Activated T-helper 2 cell treated with anti-CD3 and anti-CD28 coated beads, Interferon-gamma antibody, Interleukin-2, Interleukin-4, amounts not matched to agents 10 μg/mL and 5 μg/mL and 100 μg/mL, durations not matched to agents 14 hours and 24 hours and 36 hours (primary cell): ENCODE measurements around the gene KDM2A. TPM values are rescaled to one million over a fixed set of nuclear protein-coding genes. Genes with fewer than 3 reads are reported as not detected.
"Not testable (repeated sequence)": the region's sequence is repeated elsewhere in the genome, so short reads cannot be mapped to it uniquely, and the experiment has no call there.

ENCODE experiments used
- DNase-seq: peaks from one replicate; pipeline ENCODE4 v3.0.0; 2021; ENCODE audit warnings: low spot score
- H3K27ac Mint-ChIP-seq: one replicate; pipeline ENCODE4 v1.8.0; 2021; ENCODE audit warnings: mixed read lengths
- H3K27me3 Mint-ChIP-seq: one replicate; pipeline ENCODE4 v1.8.0; 2021; ENCODE audit warnings: low read depth, mixed read lengths
- H3K36me3 Mint-ChIP-seq: one replicate; pipeline ENCODE4 v1.8.0; 2021; ENCODE audit warnings: low read depth, mixed read lengths
- H3K4me1 Mint-ChIP-seq: one replicate; pipeline ENCODE4 v1.8.0; 2021; ENCODE audit warnings: low read depth, mixed read lengths
- H3K4me3 Mint-ChIP-seq: one replicate; pipeline ENCODE4 v1.8.0; 2021; ENCODE audit warnings: low read depth, mild to moderate bottlenecking, moderate library complexity, mixed read lengths
- H3K9me3 Mint-ChIP-seq: one replicate; pipeline ENCODE4 v1.8.0; 2021; ENCODE audit warnings: mixed read lengths
- intact Hi-C: fragments of 100-400 bp; cut with micrococcal nuclease; formaldehyde crosslinking; loops from one replicate; pipeline ENCODE4 v1.15.1; 2023
- total RNA-seq: library from RNA; stranded (reverse); gene quantifications from 2 replicates; pipeline ENCODE4 v1.2.3, GENCODE V29; 2022

KDM2A gene
- total RNA-seq, 1 donor from 2014 or later, result 96.0 TPM

DNA sequence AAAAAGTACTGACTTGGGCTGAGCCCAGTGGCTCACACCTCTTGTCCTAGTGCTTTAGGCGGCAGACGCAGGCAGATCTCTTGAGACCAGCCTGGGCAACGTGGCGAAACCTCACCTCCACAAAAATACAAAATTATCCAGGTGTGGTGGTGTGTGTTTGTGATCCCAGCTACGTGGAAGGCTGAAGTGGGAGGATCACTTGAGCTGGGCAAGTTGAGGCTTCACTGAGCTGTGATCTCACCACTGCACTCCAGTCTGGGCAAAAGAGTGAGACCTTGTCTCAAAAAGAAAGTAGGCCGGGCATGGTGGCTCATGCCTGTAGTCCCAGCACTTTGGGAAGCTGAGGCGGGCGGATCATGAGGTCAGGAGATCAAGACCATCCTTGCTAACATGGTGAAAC, 115.5 kb downstream of the KDM2A start:
- H3K9me3 Mint-ChIP-seq, intact Hi-C loops, DNase-seq, H3K27me3 Mint-ChIP-seq, H3K4me3 Mint-ChIP-seq: not testable (repeated sequence)
- peak overlapping the region; percentile 56 for H3K27ac Mint-ChIP-seq
- H3K4me1 Mint-ChIP-seq, result peaks cover 23% of the 10 kb centered on the region
- H3K36me3 Mint-ChIP-seq, result peaks cover 37% of the 10 kb centered on the region

DNA sequence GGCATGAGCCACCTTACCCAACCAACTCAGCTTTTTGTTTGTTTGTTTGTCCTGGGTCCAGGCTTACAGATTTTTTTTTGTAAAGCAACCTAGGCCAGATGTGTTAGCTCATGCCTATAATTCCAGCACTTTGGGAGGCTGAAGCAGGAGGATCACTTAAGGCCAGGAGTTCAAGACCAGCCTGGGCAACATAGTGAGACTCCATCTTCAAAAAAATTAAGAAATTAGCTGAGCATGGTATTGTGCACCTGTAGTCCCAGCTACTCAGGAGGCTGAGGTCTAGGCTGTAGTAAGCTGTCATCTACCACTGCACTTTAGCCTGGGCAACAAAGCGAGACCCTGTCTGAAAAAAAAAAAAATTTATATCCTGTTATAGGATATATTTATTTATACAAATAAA, 118.5 kb downstream of the KDM2A start:
- DNase-seq, result no peak
- H3K9me3 Mint-ChIP-seq, result no peaks in the 10 kb centered on the region
- intact Hi-C loops, result no loop called here
- H3K27me3 Mint-ChIP-seq, result no peaks in the 10 kb centered on the region
- H3K36me3 Mint-ChIP-seq, result peaks cover 37% of the 10 kb centered on the region
- H3K4me3 Mint-ChIP-seq, result no peak overlapping the region
- no peak overlapping the region for H3K27ac Mint-ChIP-seq
- H3K4me1 Mint-ChIP-seq, result peaks cover 28% of the 10 kb centered on the region

DNA sequence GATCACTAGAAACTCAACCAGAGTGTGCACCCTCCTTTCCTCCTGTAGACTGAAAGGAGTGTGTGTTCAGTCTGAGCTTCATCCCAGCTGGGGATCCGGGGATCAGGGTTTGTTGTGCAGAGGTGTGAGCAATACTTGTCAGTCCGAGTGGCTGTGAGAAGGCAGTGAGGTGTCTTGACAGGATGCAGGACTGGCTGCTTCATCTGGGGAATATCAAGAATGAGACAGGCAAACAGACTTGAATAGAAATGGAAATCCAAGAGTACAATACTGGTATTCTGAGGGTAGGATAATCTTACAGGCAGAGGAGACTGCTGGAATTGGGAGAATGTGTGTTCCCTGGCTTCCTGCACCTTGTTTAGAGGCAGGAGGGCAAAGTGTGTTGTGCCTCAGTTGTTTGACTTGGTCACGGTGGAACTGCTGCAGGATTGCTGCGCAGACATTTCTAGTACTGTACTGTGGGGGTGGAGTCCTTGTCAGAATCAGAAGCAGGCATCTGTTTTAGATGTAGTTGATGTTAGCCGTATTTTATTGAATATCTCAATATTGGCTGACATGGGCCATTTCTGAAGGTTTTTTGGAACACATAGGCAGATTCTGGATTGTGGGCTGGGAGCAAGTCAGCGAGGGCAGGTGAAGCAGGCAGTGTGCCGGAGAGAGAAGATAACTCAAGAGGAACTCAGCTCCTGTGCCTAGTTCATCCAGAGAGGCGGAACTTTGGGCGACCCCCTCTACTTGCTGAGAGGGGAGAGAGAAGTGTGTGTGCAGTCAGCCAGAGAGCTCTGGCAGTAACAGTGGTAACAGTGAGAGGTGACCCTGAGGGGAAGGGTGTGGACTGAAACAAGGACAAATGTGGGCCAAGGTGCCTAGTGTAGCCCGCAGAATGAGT, 120.1 kb downstream of the KDM2A start:
- peak overlapping the region; percentile 99 for H3K4me3 Mint-ChIP-seq
- H3K27me3 Mint-ChIP-seq, result no peaks in the 10 kb centered on the region
- H3K27ac Mint-ChIP-seq, result peak overlapping the region; percentile 70
- no peak for DNase-seq
- peaks cover 31% of the 10 kb centered on the region for H3K4me1 Mint-ChIP-seq
- intact Hi-C loops, result no loop called here
- H3K36me3 Mint-ChIP-seq, result peaks cover 45% of the 10 kb centered on the region
- H3K9me3 Mint-ChIP-seq, result no peaks in the 10 kb centered on the region

DNA sequence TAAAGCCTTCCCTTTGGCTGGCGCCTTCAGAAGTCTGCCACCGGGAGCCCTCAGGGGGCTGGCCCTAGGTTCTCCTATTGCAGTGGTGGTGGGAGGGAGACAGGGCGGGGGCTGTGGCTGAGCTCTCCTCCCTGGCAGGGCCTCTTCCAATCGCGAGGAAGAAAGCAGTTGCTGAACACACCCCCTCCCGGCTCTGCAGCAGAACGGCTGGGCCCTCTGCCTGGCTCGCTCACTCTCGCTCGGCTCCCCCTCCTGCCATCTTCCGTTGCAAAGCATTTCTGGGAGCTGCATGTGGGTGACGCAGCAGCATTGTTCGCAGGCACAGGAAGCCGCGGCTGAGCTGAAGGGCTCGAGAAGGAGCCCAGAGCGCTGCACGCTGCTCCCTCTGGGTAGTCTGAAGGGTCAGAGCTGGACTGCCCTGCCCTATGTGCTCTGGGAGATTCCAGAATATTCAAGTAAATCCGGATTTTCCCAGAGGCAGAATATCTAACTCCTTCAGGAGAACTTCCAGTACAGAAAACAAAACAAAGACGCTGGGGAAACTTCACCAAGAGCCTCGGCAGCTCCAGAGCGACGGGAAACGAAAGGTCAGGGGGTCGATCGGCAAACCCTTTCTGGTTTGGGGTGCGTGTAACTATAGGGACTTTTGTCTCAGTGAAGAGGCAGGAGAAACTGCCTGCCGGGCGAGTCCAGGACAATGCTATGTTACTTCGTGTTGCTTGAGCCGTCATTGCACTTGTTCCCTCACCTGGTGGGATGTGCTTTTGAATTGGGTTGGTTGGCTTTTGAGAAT, 120.9 kb downstream of the KDM2A start:
- Mint-ChIP-seq H3K27me3 (no peaks in the 10 kb centered on the region), H3K36me3 (peaks cover 48% of the 10 kb centered on the region), H3K4me3 (peak overlapping the region; percentile 99), H3K9me3 (no peaks in the 10 kb centered on the region), H3K4me1 (peaks cover 30% of the 10 kb centered on the region), H3K27ac (peak overlapping the region; percentile 99)
- DNase-seq, result peak; percentile 97
- intact Hi-C loops, result loop anchor here (2.0 kb wide), 3 partner anchors 23 to 121 kb away; partner anchors contain the start of gene KDM2A

DNA sequence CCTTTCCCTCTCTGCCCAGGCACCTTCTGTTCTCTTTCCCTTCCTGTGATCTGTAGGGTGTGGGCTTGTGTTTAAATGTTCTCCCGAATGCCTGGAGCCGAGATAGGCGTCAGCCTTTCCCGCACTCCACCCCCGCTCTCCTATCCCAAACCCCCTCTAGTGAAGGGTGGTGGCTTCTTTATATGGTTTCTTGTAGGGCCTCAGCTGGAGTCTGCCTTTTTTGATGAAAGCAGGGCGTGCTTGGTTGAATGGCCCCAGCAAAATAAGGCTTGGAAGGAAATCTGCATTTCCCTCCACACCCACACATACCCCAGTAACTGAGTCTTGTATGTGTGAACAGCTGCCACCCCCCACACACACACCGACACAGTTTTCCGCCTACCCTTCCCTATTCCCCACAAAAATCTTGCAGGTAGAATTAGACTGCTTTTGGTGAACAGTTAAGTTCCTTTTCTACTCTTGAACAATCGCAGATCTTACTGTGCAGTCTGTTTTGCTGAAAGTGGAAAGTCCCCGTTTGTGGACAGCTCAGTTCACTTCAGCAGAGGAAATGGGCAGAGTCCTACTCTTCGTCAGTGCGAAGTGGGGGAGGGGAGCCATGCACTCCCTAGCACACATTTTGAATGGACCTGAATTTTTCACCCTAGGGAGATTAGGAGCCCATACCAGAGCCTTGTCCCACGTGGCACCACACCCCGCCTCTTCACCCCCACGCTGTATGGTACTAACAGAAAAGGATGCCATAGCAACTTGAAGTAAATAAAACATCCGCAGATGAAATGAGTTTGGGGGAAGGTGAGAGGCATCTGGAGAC, 121.7 kb downstream of the KDM2A start:
- Mint-ChIP-seq H3K27me3 (no peaks in the 10 kb centered on the region), H3K36me3 (peaks cover 56% of the 10 kb centered on the region), H3K27ac (peak overlapping the region; percentile 99), H3K9me3 (no peaks in the 10 kb centered on the region), H3K4me3 (peak overlapping the region; percentile 99), H3K4me1 (peaks cover 30% of the 10 kb centered on the region)
- DNase-seq, result peak; percentile 78
- intact Hi-C loops, result loop anchor here (2.0 kb wide), 3 partner anchors 22 to 122 kb away; partner anchors contain the start of gene KDM2A

DNA sequence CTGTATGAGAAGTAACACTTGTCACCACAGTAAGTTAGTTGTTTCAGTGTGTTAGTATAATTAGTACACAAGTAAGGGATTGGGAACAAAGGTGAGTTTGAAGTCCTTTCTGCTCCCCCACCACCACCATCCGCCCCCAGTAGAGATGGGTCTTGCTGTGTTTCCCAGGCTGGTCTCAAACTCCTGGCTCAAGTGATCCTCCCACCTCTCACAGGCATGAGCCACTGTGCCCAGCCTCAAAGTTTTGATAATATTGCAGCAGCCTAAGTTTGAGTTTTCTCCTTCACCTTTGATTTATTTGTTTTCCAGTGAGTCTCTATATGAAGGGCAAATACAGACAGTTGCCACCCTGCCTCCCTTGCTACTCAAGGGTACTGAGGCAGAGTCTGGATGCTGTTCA, 123.5 kb downstream of the KDM2A start:
- Mint-ChIP-seq H3K27me3 (no peaks in the 10 kb centered on the region), H3K4me1 (peaks cover 32% of the 10 kb centered on the region), H3K4me3 (peak overlapping the region; percentile 99), H3K36me3 (peaks cover 68% of the 10 kb centered on the region), H3K9me3 (no peaks in the 10 kb centered on the region), H3K27ac (peak overlapping the region; percentile 57)
- intact Hi-C loops, result no loop called here
- no peak for DNase-seq

DNA sequence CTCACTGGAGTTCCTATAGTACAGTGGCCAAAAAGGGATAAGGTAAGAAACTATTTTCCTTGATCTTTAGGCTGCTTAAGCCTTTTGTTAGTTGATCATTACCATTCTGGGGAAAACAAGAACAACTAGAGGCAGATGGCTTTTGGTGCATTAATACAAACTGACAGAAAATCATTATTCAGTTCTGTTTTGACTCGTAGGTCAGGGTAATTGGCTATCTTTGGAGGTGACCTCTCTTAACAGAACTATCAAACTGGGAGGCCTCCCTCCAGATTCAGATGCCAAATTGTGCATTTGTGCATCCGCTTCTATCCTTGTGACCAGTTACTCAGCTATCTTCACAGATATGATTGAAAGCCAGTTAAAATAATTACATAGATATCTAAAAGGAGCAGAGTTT, 124.0 kb downstream of the KDM2A start:
- Mint-ChIP-seq H3K36me3 (peaks cover 73% of the 10 kb centered on the region), H3K4me3 (peak overlapping the region; percentile 99), H3K27ac (peak overlapping the region; percentile 20), H3K4me1 (peaks cover 32% of the 10 kb centered on the region), H3K9me3 (no peaks in the 10 kb centered on the region), H3K27me3 (no peaks in the 10 kb centered on the region)
- intact Hi-C loops, result no loop called here
- no peak for DNase-seq

DNA sequence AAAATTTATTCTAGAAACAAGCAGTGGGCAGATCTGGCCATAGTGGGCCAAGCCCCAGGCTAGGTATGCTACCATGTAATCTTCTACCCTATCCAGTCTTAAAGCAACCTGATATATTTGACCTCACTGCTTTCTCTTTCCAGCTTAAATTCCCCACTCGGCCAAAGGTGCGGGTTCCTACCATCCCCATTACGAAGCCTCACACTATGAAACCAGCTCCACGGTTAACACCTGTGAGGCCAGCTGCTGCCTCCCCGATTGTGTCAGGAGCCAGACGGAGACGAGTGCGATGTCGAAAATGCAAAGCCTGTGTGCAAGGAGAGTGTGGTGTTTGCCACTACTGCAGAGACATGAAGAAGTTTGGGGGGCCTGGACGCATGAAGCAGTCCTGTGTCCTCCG, 126.0 kb downstream of the KDM2A start:
- Mint-ChIP-seq H3K9me3 (no peaks in the 10 kb centered on the region), H3K27me3 (no peaks in the 10 kb centered on the region), H3K4me1 (peaks cover 31% of the 10 kb centered on the region), H3K27ac (no peak overlapping the region), H3K4me3 (no peak overlapping the region), H3K36me3 (peaks cover 91% of the 10 kb centered on the region)
- DNase-seq, result no peak
- intact Hi-C loops, result no loop called here

DNA sequence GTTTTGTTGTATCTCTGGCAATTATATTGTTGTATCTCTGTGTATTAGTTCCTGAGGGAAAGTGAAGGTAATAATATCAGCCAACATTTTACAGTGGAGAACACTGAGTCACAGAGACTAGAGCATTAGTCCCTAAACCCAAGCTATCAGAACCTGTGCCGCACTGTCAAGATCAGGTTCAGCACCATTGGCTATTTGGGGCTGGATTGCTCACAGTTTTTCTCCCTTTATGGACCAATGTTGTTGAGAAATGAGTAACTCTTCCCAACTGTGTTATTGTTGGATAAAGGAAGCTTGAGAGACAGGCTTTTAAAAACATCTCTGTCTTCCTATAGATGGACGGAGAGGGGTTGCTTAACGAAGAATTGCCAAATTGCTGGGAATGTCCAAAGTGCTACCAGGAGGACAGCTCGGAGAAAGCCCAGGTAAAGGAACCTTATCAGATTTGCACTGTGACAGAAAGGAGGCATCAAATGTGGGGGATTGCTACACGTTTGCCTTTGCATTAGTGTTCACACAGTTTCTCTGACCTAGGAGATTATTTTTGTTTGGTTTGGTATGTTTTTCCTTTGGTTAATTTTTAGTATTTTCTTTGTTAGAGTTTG, 129.0 kb downstream of the KDM2A start:
- Mint-ChIP-seq H3K9me3 (no peaks in the 10 kb centered on the region), H3K4me1 (peaks cover 26% of the 10 kb centered on the region), H3K27ac (no peak overlapping the region), H3K27me3 (no peaks in the 10 kb centered on the region), H3K36me3 (peaks cover 95% of the 10 kb centered on the region), H3K4me3 (no peak overlapping the region)
- intact Hi-C loops, result no loop called here
- no peak for DNase-seq

DNA sequence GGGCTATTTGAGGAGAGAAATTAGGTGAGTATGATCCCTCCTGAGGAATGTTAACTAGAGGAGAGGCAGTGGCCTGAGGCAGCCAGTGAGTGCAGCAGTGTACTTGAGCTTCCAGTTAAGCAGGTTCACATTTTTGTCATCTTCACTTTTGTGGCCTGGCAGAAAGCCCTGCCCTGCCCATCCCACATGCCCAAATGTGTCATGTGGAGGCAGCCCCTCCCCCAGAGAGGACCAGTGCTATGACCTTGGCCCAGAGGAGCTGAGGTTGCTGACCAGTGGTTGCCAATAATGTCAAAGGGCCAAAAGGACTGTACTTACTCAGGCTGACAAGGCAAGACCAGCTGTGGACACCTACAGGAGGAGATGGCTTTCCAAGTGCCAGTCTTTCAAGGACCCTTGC, 129.6 kb downstream of the KDM2A start:
- DNase-seq, result no peak
- H3K4me1 Mint-ChIP-seq, result peaks cover 29% of the 10 kb centered on the region

DNA sequence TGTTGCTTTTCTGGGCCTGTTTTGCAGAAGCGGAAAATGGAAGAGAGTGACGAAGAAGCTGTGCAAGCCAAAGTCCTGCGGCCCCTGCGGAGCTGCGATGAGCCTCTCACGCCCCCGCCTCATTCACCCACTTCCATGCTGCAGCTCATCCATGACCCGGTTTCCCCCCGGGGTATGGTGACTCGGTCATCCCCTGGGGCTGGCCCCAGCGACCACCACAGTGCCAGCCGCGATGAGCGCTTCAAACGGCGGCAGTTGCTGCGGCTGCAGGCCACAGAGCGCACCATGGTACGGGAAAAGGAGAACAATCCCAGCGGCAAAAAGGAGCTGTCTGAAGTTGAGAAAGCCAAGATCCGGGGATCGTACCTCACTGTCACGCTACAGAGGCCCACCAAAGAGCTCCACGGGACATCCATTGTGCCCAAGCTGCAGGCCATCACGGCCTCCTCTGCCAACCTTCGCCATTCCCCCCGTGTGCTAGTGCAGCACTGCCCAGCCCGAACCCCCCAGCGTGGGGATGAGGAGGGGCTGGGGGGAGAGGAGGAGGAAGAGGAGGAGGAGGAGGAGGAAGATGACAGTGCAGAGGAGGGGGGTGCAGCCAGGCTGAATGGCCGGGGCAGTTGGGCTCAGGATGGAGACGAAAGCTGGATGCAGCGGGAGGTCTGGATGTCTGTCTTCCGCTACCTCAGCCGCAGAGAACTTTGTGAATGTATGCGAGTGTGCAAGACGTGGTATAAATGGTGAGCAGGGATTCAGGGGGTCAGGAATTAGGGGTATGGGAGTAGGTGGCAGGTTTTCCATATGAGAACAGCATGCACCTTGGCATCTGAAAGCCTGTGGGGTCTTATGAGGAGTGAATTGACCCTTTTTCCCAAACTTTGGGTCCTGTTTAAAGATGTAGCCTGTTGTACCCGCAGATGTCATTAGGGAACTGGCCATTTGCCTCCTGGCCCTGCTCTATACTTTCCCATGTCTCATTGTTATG, 131.3 kb downstream of the KDM2A start:
- Mint-ChIP-seq H3K27me3 (no peaks in the 10 kb centered on the region), H3K4me1 (peaks cover 26% of the 10 kb centered on the region), H3K4me3 (no peak overlapping the region), H3K9me3 (no peaks in the 10 kb centered on the region), H3K27ac (no peak overlapping the region), H3K36me3 (peaks cover 97% of the 10 kb centered on the region)
- intact Hi-C loops, result no loop called here
- no peak for DNase-seq

More for the DNA sequence above, 129.6 kb downstream of the KDM2A start:
- Mint-ChIP-seq H3K9me3 (no peaks in the 10 kb centered on the region), H3K4me3 (no peak overlapping the region), H3K27me3 (no peaks in the 10 kb centered on the region), H3K27ac (no peak overlapping the region), H3K36me3 (peaks cover 95% of the 10 kb centered on the region)
- intact Hi-C loops, result no loop called here
